NT2/D1 (cell line): ENCODE measurements around the gene LEF1.

Experiments
- DNase-seq: peaks from one replicate; pipeline ENCODE4 v3.0.0-alpha.2; 2011; ENCODE audit warnings: low read depth, low spot score
- H3K27me3 ChIP-seq: 2 replicates; pipeline ENCODE4 v1.6.0; 2011; ENCODE audit warnings: mild to moderate bottlenecking; ENCODE audit not compliant: insufficient read length, insufficient read depth
- H3K36me3 ChIP-seq: 2 replicates; pipeline ENCODE4 v1.6.1; 2011; ENCODE audit warnings: mild to moderate bottlenecking, low read length, mixed read lengths; ENCODE audit not compliant: insufficient read depth, insufficient read length
- H3K4me1 ChIP-seq: 2 replicates; pipeline ENCODE4 v1.5.1; 2011; ENCODE audit not compliant: insufficient read depth, insufficient read length
- H3K4me3 ChIP-seq: 2 replicates; pipeline ENCODE4 v1.5.1; 2011; ENCODE audit warnings: low read depth; ENCODE audit not compliant: insufficient read length
- H3K9ac ChIP-seq: 2 replicates; pipeline ENCODE4 v1.6.0; 2011; ENCODE audit warnings: low read depth; ENCODE audit not compliant: insufficient read length
- H3K9me3 ChIP-seq: 2 replicates; pipeline ENCODE4 v1.5.1; 2011; ENCODE audit warnings: mild to moderate bottlenecking, low read length; ENCODE audit not compliant: insufficient read depth
- SUZ12 ChIP-seq: IDR thresholded peaks from 2 replicates; pipeline ENCODE4 v1.6.1; 2011; ENCODE audit not compliant: insufficient read length, insufficient read depth; ENCODE audit errors: extremely low read depth
- YY1 ChIP-seq: IDR thresholded peaks from 2 replicates; pipeline ENCODE4 v1.6.1; 2011; ENCODE audit not compliant: insufficient read length, insufficient read depth
- ZNF274 ChIP-seq: IDR thresholded peaks from 2 replicates; pipeline ENCODE4 v1.6.1; 2011; ENCODE audit warnings: mild to moderate bottlenecking, low read depth, low read length

The LEF1 gene

DNA sequence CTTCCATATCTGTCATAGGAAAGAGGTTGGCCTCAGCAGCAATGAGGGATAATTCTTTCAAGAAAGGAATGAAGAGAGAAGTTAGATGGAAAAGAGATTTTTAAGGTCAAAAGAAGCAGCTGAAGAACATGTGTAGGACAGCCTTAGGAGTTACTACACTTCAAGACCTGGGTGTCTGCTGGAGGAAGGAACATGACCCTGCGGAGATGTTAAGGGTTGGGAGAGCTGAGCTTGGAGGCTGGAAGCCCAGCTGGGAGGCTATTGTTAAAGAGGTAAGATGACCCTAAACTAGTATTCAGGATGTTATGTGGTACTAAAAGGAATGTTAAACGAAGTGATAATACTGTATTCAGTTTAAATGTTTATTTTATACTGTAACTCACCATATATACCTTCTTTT is 164.1 kb downstream of the LEF1 start:
- Histone ChIP-seq H3K36me3 (peaks cover 10% of the 10 kb centered on the region), H3K9ac (no peak overlapping the region), H3K4me3 (no peak overlapping the region), H3K4me1 (peaks cover 2% of the 10 kb centered on the region), H3K9me3 (peaks cover 11% of the 10 kb centered on the region; the same call in 1 of the 2 replicates), H3K27me3 (no peaks in the 10 kb centered on the region)
- DNase-seq, result no peak
- TF ChIP-seq SUZ12 (no peak), YY1 (no peak), ZNF274 (no peak)

DNA sequence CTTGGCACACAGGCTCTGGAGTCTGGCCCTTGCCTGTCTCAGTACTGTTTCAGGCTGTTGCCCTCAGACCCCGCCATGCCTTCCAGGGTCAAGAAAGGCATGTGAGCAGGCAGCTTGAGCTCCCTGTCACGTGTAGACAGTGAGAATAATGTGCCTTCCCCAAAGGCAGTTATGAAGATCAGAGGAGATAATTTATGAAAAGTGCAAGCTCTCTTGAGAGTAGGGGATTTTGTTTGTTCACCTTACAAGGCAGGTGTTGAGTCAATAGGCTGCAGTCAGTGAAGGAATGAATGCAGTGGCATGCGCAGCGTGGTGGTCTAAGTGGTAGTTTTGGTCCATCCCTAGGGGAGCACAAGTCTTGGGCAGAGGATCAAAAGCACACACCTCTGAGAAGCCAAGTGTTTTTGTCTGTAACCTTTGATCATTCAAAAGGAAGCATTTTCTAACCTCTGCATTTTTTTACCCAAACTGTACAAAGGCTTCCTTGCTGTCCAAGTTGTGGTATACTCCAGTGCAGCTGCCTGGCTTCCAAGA is 164.7 kb downstream of the LEF1 start:
- H3K9me3 ChIP-seq, result 0 out of 2 replicates have a peak, but pooled peaks cover 5% of the 10 kb centered on the region
- no peak for DNase-seq
- no peaks in the 10 kb centered on the region for H3K27me3 ChIP-seq
- peaks cover 11% of the 10 kb centered on the region for H3K36me3 ChIP-seq
- no peak overlapping the region for H3K9ac ChIP-seq
- no peak for TF ChIP-seq YY1
- TF ChIP-seq SUZ12, result no peak
- TF ChIP-seq ZNF274, result no peak
- H3K4me1 ChIP-seq, result peaks cover 2% of the 10 kb centered on the region
- no peak overlapping the region for H3K4me3 ChIP-seq

DNA sequence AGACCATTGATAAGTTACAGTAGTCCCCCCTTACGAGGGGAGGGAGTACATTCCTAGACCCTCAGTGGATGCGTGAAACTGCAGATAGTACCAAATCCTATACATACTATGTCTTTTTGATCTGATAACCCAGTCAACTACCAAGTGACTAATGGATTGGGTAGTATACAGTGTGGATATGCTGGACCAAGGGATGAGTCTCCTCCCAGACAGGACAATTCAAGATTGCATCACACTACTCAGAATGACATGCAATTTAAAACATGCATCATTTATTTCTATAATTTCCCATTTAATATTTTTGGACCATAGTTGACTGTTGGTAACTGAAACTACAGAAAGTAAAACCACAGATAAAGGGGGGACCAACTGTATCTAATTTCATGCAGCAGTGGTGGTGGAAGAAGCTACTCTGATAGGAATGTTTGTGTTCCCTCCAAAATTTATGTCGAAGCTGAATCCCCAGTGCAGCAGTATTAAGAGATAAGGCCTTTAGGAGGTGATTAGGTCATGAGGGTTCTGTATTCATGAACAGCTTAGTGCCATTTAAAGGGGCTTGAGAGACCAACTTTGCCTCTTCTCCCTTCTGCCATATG is 167.1 kb downstream of the LEF1 start:
- no peaks in the 10 kb centered on the region for H3K9me3 ChIP-seq
- no peak overlapping the region for H3K4me3 ChIP-seq
- TF ChIP-seq YY1 (no peak), ZNF274 (no peak), SUZ12 (no peak)
- peaks cover 14% of the 10 kb centered on the region for H3K36me3 ChIP-seq
- peaks cover 2% of the 10 kb centered on the region for H3K4me1 ChIP-seq
- H3K27me3 ChIP-seq, result no peaks in the 10 kb centered on the region
- H3K9ac ChIP-seq, result no peak overlapping the region
- DNase-seq, result no peak

DNA sequence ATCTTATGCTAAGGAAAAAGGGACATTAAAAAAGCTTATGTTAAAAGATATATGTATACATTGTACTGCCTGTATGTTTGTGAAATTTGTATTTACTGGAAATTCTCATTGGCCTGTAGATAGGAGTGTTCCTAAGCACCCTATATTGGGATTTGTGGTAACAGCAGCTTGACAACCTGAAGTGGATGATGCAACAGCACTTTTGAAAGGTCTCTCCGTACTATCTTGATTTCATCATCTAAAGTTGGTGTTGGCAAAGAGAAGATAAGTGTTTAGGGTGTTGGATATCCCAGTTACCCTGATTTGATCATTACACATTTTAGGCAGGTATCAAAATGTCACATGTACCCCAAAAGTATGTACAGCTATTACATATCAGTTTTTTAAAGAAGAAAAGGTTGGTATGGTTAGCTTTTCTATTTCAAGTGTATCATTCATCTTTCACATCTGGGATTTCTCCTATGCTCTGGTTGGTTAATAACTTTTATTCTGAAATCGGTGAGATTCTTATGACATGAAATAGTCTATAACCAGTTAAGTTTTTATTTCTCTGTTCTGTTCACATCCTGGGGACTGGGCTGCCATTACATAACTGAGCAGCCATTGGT is 168.7 kb downstream of the LEF1 start:
- Histone ChIP-seq H3K4me1 (peaks cover 2% of the 10 kb centered on the region), H3K36me3 (peaks cover 22% of the 10 kb centered on the region), H3K4me3 (no peak overlapping the region), H3K9me3 (no peaks in the 10 kb centered on the region), H3K9ac (no peak overlapping the region), H3K27me3 (no peaks in the 10 kb centered on the region)
- no peak for DNase-seq
- TF ChIP-seq SUZ12 (no peak), YY1 (no peak), ZNF274 (no peak)

DNA sequence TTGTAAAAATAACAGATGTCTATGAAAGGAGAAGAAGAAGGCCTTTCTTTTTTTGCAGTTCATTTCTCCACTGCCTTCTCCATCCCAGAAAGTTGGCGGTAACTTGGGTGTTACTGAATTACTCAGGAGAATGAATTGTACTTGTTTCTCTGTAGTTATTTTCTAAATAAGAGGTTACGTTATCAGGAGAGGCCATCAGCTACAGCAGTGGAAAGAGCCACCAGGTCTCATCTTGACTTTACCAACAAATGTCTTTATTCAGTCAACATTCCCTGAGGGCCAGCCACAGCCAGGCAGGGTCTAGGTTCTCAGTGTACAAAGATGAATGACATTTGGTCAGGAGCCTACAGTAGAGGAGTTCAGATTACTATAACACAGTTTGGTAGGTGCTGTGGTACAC is 170.9 kb downstream of the LEF1 start:
- Histone ChIP-seq H3K4me3 (no peak overlapping the region), H3K27me3 (no peaks in the 10 kb centered on the region), H3K36me3 (peaks cover 22% of the 10 kb centered on the region), H3K9me3 (no peaks in the 10 kb centered on the region), H3K9ac (no peak overlapping the region), H3K4me1 (no peaks in the 10 kb centered on the region)
- no peak for TF ChIP-seq ZNF274
- no peak for TF ChIP-seq SUZ12
- no peak for TF ChIP-seq YY1
- DNase-seq, result no peak
